Mesodermal cell (in vitro differentiated cells): ENCODE data around the gene CYLD.

Source experiments
- H3K27ac ChIP-seq: 2 replicates; pipeline ENCODE4 v1.7.0; 2013; ENCODE audit warnings: mild to moderate bottlenecking, low read depth, low read length, moderate library complexity; ENCODE audit not compliant: severe bottlenecking
- H3K36me3 ChIP-seq: 2 replicates; pipeline ENCODE4 v1.7.1; 2013; ENCODE audit warnings: mild to moderate bottlenecking, low read length, moderate library complexity; ENCODE audit not compliant: control insufficient read depth, insufficient read depth
- H3K4me1 ChIP-seq: one replicate; pipeline ENCODE4 v1.7.1; 2013; ENCODE audit warnings: mild to moderate bottlenecking, low read length; ENCODE audit not compliant: insufficient read depth, control insufficient read depth, poor library complexity, severe bottlenecking
- H3K4me3 ChIP-seq: 2 replicates; pipeline ENCODE4 v1.7.0; 2013; ENCODE audit warnings: low read length, control low read depth, mild to moderate bottlenecking; ENCODE audit not compliant: insufficient read depth, poor library complexity, severe bottlenecking; ENCODE audit errors: extremely low read depth
- H3K9me3 ChIP-seq: 2 replicates; pipeline ENCODE4 v1.7.1; 2013; ENCODE audit warnings: mild to moderate bottlenecking, low read length, moderate library complexity; ENCODE audit not compliant: control insufficient read depth
- WGBS, 2 experiments: methylation state at CpG; one replicate each; pipeline ENCODE4 v1.1.5; 2013; ENCODE audit warnings: missing lambda C conversion rate in 2 of 2; ENCODE audit not compliant: insufficient coverage in 2 of 2; 5-methylcytosine and 5-hydroxymethylcytosine counted together

CYLD gene

GRCh38 chr16:50819706-50820105 is 77.8 kb downstream of the CYLD start:
- H3K27ac ChIP-seq = no peak overlapping the region
- WGBS, 2 experiments = 86 to 92% methylated on average over 5 of the region's 6 CpGs
- no peaks in the 10 kb centered on the region for H3K4me1 ChIP-seq
- H3K9me3 ChIP-seq = no peaks in the 10 kb centered on the region
- H3K4me3 ChIP-seq = no peak overlapping the region
- no peaks in the 10 kb centered on the region for H3K36me3 ChIP-seq

GRCh38 chr16:50820225-50820624 is 78.3 kb downstream of the CYLD start:
- no peaks in the 10 kb centered on the region for H3K9me3 ChIP-seq
- H3K4me1 ChIP-seq = no peaks in the 10 kb centered on the region
- no peak overlapping the region for H3K27ac ChIP-seq
- H3K36me3 ChIP-seq = no peaks in the 10 kb centered on the region
- H3K4me3 ChIP-seq = no peak overlapping the region
- WGBS, 2 experiments = 91 to 96% methylated on average over 5 of the region's 5 CpGs

- WGBS, 2 experiments = 72 to 84% methylated on average over 3 of the region's 6 CpGs
- Histone ChIP-seq H3K4me1 (no peaks in the 10 kb centered on the region), H3K9me3 (no peaks in the 10 kb centered on the region), H3K27ac (no peak overlapping the region), H3K36me3 (no peaks in the 10 kb centered on the region), H3K4me3 (no peak overlapping the region)
Observed at GRCh38 chr16:50821586-50821985, 79.7 kb downstream of the CYLD start.

- Histone ChIP-seq H3K36me3 (no peaks in the 10 kb centered on the region), H3K4me1 (no peaks in the 10 kb centered on the region), H3K9me3 (no peaks in the 10 kb centered on the region), H3K4me3 (no peak overlapping the region), H3K27ac (no peak overlapping the region)
- WGBS, 2 experiments = 87 to 89% methylated on average over 8 of the region's 9 CpGs
Observed at GRCh38 chr16:50822671-50823070, 80.8 kb downstream of the CYLD start.

- no peaks in the 10 kb centered on the region for H3K4me1 ChIP-seq
- H3K36me3 ChIP-seq = no peaks in the 10 kb centered on the region
- H3K4me3 ChIP-seq = no peak overlapping the region
- no peak overlapping the region for H3K27ac ChIP-seq
- 73% methylated on average over 2 of the region's 3 CpGs; no CpG with 5 or more reads in 1 of the 2 experiments for WGBS, 2 experiments
- no peaks in the 10 kb centered on the region for H3K9me3 ChIP-seq
Observed at GRCh38 chr16:50826797-50827316, 85.0 kb downstream of the CYLD start.

- no peaks in the 10 kb centered on the region for H3K4me1 ChIP-seq
- H3K36me3 ChIP-seq = no peaks in the 10 kb centered on the region
- no CpG with 5 or more reads among the region's 1 CpG for WGBS, 2 experiments
- no peaks in the 10 kb centered on the region for H3K9me3 ChIP-seq
- no peak overlapping the region for H3K4me3 ChIP-seq
- H3K27ac ChIP-seq = no peak overlapping the region
Observed at GRCh38 chr16:50828164-50828702, 86.3 kb downstream of the CYLD start.

GRCh38 chr16:50830698-50831097 is 88.8 kb downstream of the CYLD start:
- 92 to 93% methylated on average over 3 of the region's 5 CpGs for WGBS, 2 experiments
- Histone ChIP-seq H3K4me1 (no peaks in the 10 kb centered on the region), H3K4me3 (no peak overlapping the region), H3K36me3 (no peaks in the 10 kb centered on the region), H3K9me3 (no peaks in the 10 kb centered on the region), H3K27ac (no peak overlapping the region)

GRCh38 chr16:50831751-50832150 is 89.9 kb downstream of the CYLD start:
- H3K36me3 ChIP-seq = no peaks in the 10 kb centered on the region
- H3K4me3 ChIP-seq = no peak overlapping the region
- H3K9me3 ChIP-seq = no peaks in the 10 kb centered on the region
- H3K4me1 ChIP-seq = no peaks in the 10 kb centered on the region
- H3K27ac ChIP-seq = no peak overlapping the region
- no CpG with 5 or more reads among the region's 1 CpG for WGBS, 2 experiments

GRCh38 chr16:50833929-50834328 is 92.0 kb downstream of the CYLD start:
- Histone ChIP-seq H3K9me3 (no peaks in the 10 kb centered on the region), H3K4me3 (no peak overlapping the region), H3K27ac (no peak overlapping the region), H3K36me3 (no peaks in the 10 kb centered on the region), H3K4me1 (no peaks in the 10 kb centered on the region)
- WGBS, 2 experiments = 78 to 93% methylated on average over 1 to 2 of the region's 3 CpGs

- H3K4me1 ChIP-seq = no peaks in the 10 kb centered on the region
- H3K27ac ChIP-seq = no peak overlapping the region
- 82 to 84% methylated on average over 4 of the region's 4 CpGs for WGBS, 2 experiments
- no peaks in the 10 kb centered on the region for H3K36me3 ChIP-seq
- no peaks in the 10 kb centered on the region for H3K9me3 ChIP-seq
- H3K4me3 ChIP-seq = no peak overlapping the region
Observed at GRCh38 chr16:50834701-50835100, 92.8 kb downstream of the CYLD start.

- 85 to 90% methylated on average over 6 to 10 of the region's 10 CpGs for WGBS, 2 experiments
- Histone ChIP-seq H3K27ac (no peak overlapping the region), H3K4me1 (no peaks in the 10 kb centered on the region), H3K9me3 (no peaks in the 10 kb centered on the region), H3K36me3 (no peaks in the 10 kb centered on the region), H3K4me3 (no peak overlapping the region)
Observed at GRCh38 chr16:50835358-50836060, 93.6 kb downstream of the CYLD start.
